ENCODE results near the gene TMEM209.

DNA sequence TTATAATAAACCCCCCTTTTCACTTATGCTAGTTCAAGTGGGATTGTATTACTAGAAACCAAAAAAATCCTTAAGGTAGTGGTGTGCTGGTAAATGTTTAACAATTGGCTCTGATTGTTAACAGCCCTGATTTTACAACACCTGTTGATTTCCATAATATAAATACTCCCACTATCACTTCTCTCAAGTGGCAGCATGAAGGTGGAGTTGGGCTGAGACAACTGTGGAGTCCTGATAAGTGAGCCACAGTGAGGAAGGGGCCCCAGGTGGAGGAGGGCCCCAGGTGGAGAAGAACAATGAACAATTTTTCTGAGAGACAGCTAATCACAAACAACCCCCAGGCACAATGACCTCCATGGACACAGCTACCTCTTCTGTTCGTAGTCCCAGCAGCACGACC, 28.9 kb upstream of the TMEM209 start:
- TF ChIP-seq CTCF (IDR thresholded peaks at IDR 0.05) (no peak), EZH2 (IDR thresholded peaks at IDR 0.05) (no peak)
